Karpas-422 (cell line): ENCODE measurements around the gene RPGRIP1. TPM values are rescaled to one million over a fixed set of nuclear protein-coding genes. Genes with fewer than 3 reads are reported as not detected.
A peak's percentile ranks its signal among the peaks of the same experiment; 100 is the strongest.

Experiments used
- DNase-seq: peaks from one replicate; pipeline ENCODE4 v3.0.0-alpha.2; 2015
- H2AFZ ChIP-seq: fragments of 200-600 bp; sonication (generic); 2 replicates; pipeline ENCODE4 v1.6.1; 2014; ENCODE audit warnings: antibody characterized with exemption, low read length, mixed read lengths
- H3K27ac ChIP-seq: fragments of 200-600 bp; sonication (generic); 2 replicates; pipeline ENCODE4 v1.5.1; 2014; ENCODE audit warnings: mild to moderate bottlenecking, low read length, moderate library complexity
- H3K27me3 ChIP-seq: fragments of 200-600 bp; sonication (generic); 2 replicates; pipeline ENCODE4 v1.6.1; 2014; ENCODE audit warnings: low read length, mixed read lengths
- H3K36me3 ChIP-seq: fragments of 200-600 bp; sonication (generic); 2 replicates; pipeline ENCODE4 v1.6.1; 2014; ENCODE audit warnings: low read length, mixed read lengths; ENCODE audit not compliant: insufficient read depth
- H3K4me1 ChIP-seq: fragments of 200-600 bp; sonication (generic); 2 replicates; pipeline ENCODE4 v1.6.1; 2014; ENCODE audit warnings: mild to moderate bottlenecking, low read length, mixed read lengths
- H3K4me2 ChIP-seq: fragments of 200-600 bp; sonication (generic); 2 replicates; pipeline ENCODE4 v1.6.1; 2014; ENCODE audit warnings: low read length, low read depth, mild to moderate bottlenecking; ENCODE audit not compliant: poor library complexity, severe bottlenecking
- H3K4me3 ChIP-seq: fragments of 200-600 bp; sonication (generic); 2 replicates; pipeline ENCODE4 v1.5.1; 2014; ENCODE audit warnings: mild to moderate bottlenecking, antibody characterized with exemption, low read length, mixed read lengths
- H3K79me2 ChIP-seq: fragments of 200-600 bp; sonication (generic); 2 replicates; pipeline ENCODE4 v1.6.1; 2014; ENCODE audit warnings: mild to moderate bottlenecking, low read length, mixed read lengths
- H3K9ac ChIP-seq: fragments of 200-600 bp; sonication (generic); 2 replicates; pipeline ENCODE4 v1.6.0; 2014; ENCODE audit warnings: low read length
- H3K9me2 ChIP-seq: fragments of 200-600 bp; sonication (generic), shearing (Covaris generic); replicated peaks from 2 replicates; pipeline ENCODE4 v1.6.0; 2014; ENCODE audit warnings: mild to moderate bottlenecking, low read length, moderate library complexity; ENCODE audit not compliant: insufficient read depth
- H3K9me3 ChIP-seq: fragments of 300-700, 200-600 bp; sonication (generic); 2 replicates; pipeline ENCODE4 v1.6.1; 2014; ENCODE audit warnings: low read length, mixed read lengths
- H4K20me1 ChIP-seq: fragments of 200-600 bp; sonication (generic); 2 replicates; pipeline ENCODE4 v1.6.1; 2014; ENCODE audit warnings: mild to moderate bottlenecking, antibody characterized with exemption, low read length, low read depth; ENCODE audit not compliant: insufficient read depth
- total RNA-seq: library from RNA; depleted of rRNA; stranded (reverse); fragments of >200 nt; shearing (Covaris generic); gene quantifications from 2 replicates; pipeline ENCODE4 v1.2.3, GENCODE V29; 2014; ENCODE audit warnings: low replicate concordance; rRNA removed

RPGRIP1 gene
- total RNA-seq: not detected in 2 replicates

DNA sequence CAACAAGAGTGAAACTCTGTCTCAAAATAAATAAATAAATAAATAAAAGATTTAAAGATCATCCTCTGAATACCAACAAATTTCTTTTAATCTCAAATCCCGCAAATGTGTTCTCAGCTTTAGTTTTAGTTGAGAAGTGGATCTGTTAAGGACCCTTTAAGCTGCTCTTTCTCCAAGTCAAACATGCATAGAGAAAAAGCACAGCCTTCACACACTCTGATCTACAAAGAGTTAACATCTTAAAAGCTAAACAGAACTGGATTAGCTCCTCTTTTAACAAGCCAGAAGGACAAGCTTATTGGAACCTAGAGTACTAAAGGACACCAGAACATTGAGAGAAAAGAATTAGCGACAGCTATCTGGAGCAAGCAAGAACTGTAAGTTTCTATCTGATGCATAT is at the start of gene RPGRIP1:
Gene RPGRIP1 (plus strand): TSS at position 301 of the 400 bp plus-strand sequence. CDS start 7,894 bp downstream, outside the sequence.
- no peaks in the 10 kb centered on the region for H3K27me3 ChIP-seq
- no peaks in the 10 kb centered on the region for H3K79me2 ChIP-seq
- peaks cover 4% of the 10 kb centered on the region for H3K4me1 ChIP-seq
- no peak within 1 kb of the TSS for H3K4me2 ChIP-seq
- no peak within 1 kb of the TSS for H3K27ac ChIP-seq
- no peaks in the 10 kb centered on the region for H3K36me3 ChIP-seq
- no peak within 1 kb of the TSS for H2AFZ ChIP-seq
- H3K9ac ChIP-seq: no peak within 1 kb of the TSS
- no peak within 1 kb of the TSS for H3K4me3 ChIP-seq
- no peaks in the 10 kb centered on the region for H3K9me2 ChIP-seq
- DNase-seq: no peak
- H3K9me3 ChIP-seq: no peaks in the 10 kb centered on the region
- H4K20me1 ChIP-seq: 0 out of 2 replicates have a peak, but pooled peaks cover 2% of the 10 kb centered on the region

DNA sequence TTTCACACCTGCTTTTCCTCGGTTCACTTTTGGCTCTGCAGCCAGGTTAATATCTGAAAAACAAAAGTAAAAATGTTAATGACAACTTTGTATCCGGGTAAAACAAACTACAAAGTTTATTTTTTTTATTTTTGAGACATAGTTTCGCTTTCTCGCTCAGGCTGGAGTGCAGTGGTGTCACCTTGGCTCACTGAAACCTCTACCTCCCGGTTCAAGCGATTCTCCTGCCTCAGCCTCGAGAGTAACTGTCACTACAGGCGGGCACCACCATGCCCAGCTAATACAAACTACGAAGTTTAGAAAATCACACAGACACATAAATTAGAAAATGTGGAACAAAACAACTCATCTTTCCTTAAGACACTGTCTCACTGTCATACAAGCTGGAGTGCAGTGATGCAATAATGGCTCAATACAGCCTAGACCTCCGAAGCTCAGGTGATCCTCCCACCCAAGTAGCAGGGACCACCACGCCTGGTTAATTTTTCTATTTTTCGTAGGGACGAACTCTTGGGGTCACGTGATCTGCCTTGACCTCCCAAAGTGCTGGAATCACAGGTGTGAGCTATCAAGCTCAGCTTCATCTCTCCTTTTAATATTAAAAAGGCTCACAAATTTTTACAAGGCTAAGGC is 48.7 kb upstream of the RPGRIP1 start:
- H3K4me3 ChIP-seq: no peak overlapping the region
- H3K79me2 ChIP-seq: peaks cover 99% of the 10 kb centered on the region
- no peaks in the 10 kb centered on the region for H3K9me3 ChIP-seq
- H3K36me3 ChIP-seq: peaks cover 90% of the 10 kb centered on the region
- H3K27ac ChIP-seq: no peak overlapping the region
- no peaks in the 10 kb centered on the region for H3K27me3 ChIP-seq
- DNase-seq: no peak
- no peak overlapping the region for H2AFZ ChIP-seq
- H3K9me2 ChIP-seq: no peaks in the 10 kb centered on the region
- peaks cover 93% of the 10 kb centered on the region for H4K20me1 ChIP-seq
- H3K4me2 ChIP-seq: no peak overlapping the region
- H3K4me1 ChIP-seq: peaks cover 4% of the 10 kb centered on the region; the same call in 1 of the 2 replicates
- no peak overlapping the region for H3K9ac ChIP-seq

DNA sequence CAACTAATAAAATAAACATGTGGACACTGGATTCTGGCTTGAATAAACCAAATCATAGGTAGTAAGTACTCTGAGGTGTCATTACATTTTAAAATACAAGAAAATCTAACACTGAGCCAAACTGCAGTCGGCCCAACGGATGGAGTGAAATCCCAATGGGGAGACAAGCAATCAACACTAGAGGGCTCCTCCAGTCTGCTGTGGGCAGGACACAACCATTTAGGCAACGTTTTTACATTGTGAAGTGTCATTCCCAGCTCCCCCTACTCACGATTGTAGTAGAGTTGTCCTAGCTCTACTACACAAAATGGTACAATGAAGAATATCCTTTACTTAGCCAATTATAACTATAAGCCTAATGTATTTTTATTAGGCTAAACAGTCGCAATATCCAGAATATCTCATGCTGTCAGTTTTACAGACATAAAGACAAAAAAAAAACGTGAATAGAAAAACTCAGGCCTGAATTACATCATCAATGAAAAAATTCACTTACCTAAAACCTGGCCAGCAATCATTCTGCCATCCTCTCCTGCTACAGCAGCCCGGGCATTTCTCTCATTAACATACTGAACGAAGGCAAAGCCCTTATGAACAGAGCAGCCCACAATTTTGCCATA is 46.3 kb upstream of the RPGRIP1 start:
- no peak overlapping the region for H3K4me3 ChIP-seq
- no peak overlapping the region for H3K9ac ChIP-seq
- H3K27ac ChIP-seq: no peak overlapping the region
- peaks cover 95% of the 10 kb centered on the region for H4K20me1 ChIP-seq
- H3K9me2 ChIP-seq: no peaks in the 10 kb centered on the region
- peaks cover 93% of the 10 kb centered on the region for H3K36me3 ChIP-seq
- H3K4me1 ChIP-seq: peaks cover 7% of the 10 kb centered on the region; the same call in 1 of the 2 replicates
- H3K27me3 ChIP-seq: no peaks in the 10 kb centered on the region
- peaks cover 99% of the 10 kb centered on the region for H3K79me2 ChIP-seq
- DNase-seq: peak; percentile 59
- no peak overlapping the region for H3K4me2 ChIP-seq
- H2AFZ ChIP-seq: no peak overlapping the region
- no peaks in the 10 kb centered on the region for H3K9me3 ChIP-seq

DNA sequence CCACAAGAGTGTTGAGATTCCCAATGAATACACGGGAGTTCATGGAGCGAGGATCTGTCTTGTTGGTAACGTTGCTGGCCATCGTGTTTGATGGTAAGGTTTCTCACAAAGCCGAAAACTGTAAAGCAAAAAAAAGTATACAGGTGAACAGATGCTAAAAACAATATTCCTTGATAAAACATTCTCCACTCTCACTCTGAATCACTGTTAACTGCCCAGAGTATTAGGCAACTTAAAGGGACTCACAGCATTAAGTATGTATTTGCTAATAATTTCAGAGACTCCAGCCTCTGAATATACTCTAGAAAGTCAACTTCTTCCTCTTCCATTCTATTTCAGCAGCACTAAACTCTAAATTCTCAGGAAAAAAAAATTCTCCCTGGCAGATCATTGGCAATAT is 45.8 kb upstream of the RPGRIP1 start:
- Histone ChIP-seq H4K20me1 (peaks cover 99% of the 10 kb centered on the region), H3K36me3 (peaks cover 98% of the 10 kb centered on the region), H3K9ac (no peak overlapping the region), H3K4me1 (peaks cover 9% of the 10 kb centered on the region; the same call in 1 of the 2 replicates), H3K9me3 (no peaks in the 10 kb centered on the region), H3K79me2 (peaks cover 100% of the 10 kb centered on the region), H3K27me3 (no peaks in the 10 kb centered on the region), H3K9me2 (no peaks in the 10 kb centered on the region), H3K4me2 (no peak overlapping the region), H2AFZ (no peak overlapping the region), H3K4me3 (no peak overlapping the region), H3K27ac (no peak overlapping the region)
- DNase-seq: no peak

DNA sequence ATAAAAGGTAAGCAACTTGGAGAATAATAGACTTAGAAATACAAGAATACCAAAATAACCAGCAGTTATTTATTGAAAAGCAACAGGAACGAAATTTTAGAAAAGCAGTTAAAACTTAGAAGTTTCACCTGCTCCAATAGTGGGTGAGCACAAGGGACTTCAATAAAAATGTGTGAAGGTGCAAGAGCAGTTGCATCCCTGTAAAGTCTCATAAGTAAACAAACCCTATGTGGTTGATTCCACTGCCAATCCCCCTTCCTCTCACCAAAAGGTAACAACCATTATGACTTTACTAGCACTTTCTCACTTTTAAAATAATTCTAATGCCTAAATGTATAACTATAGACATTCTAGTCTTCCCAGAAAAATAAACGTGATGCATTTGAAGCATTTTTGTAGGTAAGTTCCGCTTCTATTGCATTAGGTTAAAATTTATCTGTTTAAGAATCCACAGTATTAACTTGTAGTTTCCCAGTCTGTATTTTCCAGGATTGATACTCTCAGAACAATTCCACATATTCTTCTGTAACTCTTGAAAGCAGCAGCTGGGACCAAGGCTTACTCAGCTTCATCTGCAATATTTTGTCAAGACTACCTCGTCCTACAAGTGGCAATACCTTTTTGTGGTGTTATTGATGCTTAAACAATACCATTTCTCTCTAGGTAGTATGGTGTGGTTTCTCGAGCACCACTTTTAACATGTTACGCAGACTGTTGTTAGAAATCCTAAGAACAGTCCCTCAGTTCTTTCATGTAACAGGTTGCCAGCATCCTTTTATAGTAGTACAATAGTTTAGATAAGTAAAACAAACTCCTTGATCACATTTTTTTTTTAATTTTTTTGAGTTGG is 42.7 kb upstream of the RPGRIP1 start:
- no peak overlapping the region for H3K27ac ChIP-seq

DNA sequence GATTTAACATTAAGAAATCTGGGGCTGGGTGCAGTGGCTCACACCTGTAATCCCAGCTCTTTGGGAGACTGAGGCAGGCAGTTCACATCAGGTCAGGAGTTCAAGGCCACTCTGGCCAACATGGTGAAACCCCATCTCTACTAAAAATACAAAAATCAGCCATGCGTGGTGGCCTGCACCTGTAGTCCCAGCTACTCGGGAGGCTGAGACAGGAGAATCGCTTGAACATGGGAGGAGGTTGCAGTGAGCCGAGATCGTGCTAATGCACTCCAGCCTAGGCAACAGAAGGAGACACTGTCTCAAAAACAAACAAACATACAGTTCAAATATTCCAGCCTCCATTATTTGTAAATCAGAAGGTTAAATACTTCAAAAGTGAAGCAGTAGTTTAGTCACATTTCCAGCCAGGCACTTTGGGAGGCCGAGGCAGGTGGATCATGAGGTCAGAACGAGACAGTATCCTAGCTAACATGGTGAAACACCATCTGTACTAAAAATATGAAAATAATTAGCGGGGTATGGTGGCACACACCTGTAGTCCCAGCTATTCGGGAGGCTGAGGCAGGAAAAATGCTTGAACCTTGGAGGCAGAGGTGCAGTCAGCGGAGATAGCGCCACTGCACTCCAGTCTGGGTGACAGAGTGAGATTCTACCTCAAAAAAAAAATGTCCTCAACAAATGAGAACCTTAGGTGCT is 40.9 kb upstream of the RPGRIP1 start:
- Histone ChIP-seq H3K9me2 (no peaks in the 10 kb centered on the region), H2AFZ (no peak overlapping the region), H3K36me3 (peaks cover 89% of the 10 kb centered on the region), H3K4me3 (no peak overlapping the region), H4K20me1 (peaks cover 97% of the 10 kb centered on the region), H3K27me3 (no peaks in the 10 kb centered on the region), H3K27ac (no peak overlapping the region), H3K9me3 (no peaks in the 10 kb centered on the region), H3K4me1 (peaks cover 16% of the 10 kb centered on the region; the same call in 1 of the 2 replicates), H3K9ac (no peak overlapping the region), H3K79me2 (peaks cover 100% of the 10 kb centered on the region), H3K4me2 (no peak overlapping the region)
- no peak for DNase-seq

More for the DNA sequence above, 42.7 kb upstream of the RPGRIP1 start:
- H3K9me3 ChIP-seq: no peaks in the 10 kb centered on the region
- H3K9me2 ChIP-seq: no peaks in the 10 kb centered on the region
- H3K36me3 ChIP-seq: peaks cover 94% of the 10 kb centered on the region
- H3K79me2 ChIP-seq: peaks cover 100% of the 10 kb centered on the region
- no peak overlapping the region for H3K9ac ChIP-seq
- no peak overlapping the region for H2AFZ ChIP-seq
- H3K27me3 ChIP-seq: no peaks in the 10 kb centered on the region
- peaks cover 98% of the 10 kb centered on the region for H4K20me1 ChIP-seq
- H3K4me2 ChIP-seq: no peak overlapping the region
- no peak overlapping the region for H3K4me3 ChIP-seq
- DNase-seq: no peak
- peaks cover 16% of the 10 kb centered on the region; the same call in 1 of the 2 replicates for H3K4me1 ChIP-seq

DNA sequence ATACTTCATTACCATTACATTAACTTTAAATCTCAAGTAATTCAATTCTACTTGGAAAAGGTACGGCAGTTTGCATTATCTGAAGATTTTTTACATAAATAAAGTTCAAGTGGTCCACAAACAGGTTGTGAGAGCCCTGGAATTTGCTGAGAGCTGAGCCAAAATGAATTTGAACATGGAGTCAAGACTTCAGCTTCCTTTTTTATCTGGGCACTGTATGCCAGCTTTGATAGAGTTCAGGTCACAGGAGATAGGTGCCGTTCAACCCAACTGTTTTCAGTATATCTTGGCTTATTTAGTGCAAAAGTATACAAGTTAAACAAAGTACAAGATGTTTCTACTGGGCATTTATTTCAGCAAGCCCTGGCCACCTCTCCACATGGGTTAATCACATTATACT is 39.5 kb upstream of the RPGRIP1 start:
- no peak overlapping the region for H3K4me3 ChIP-seq
- H4K20me1 ChIP-seq: peaks cover 96% of the 10 kb centered on the region
- H3K79me2 ChIP-seq: peaks cover 100% of the 10 kb centered on the region
- peaks cover 86% of the 10 kb centered on the region for H3K36me3 ChIP-seq
- no peak for DNase-seq
- no peak overlapping the region for H3K4me2 ChIP-seq
- no peak overlapping the region for H3K27ac ChIP-seq
- H3K9me3 ChIP-seq: no peaks in the 10 kb centered on the region
- H3K27me3 ChIP-seq: no peaks in the 10 kb centered on the region
- no peaks in the 10 kb centered on the region for H3K9me2 ChIP-seq
- no peak overlapping the region for H3K9ac ChIP-seq
- no peak overlapping the region for H2AFZ ChIP-seq
- peaks cover 16% of the 10 kb centered on the region; the same call in 1 of the 2 replicates for H3K4me1 ChIP-seq
